PC-9 (cell line): ENCODE measurements around the gene ERCC1.

Source experiments
- EZH2 ChIP-seq: fragments of 200-600 bp; sonication (generic); IDR thresholded peaks from 2 replicates; pipeline ENCODE4 v1.8.0; 2017; ENCODE audit warnings: antibody characterized with exemption, low read depth
- TF ChIP-seq, protein P1 (sequence below): fragments of 200-600 bp; sonication (generic); conservative IDR thresholded peaks from 2 replicates; pipeline ENCODE4 v1.6.1; 2017; ENCODE audit warnings: mixed run types, antibody characterized with exemption, mild to moderate bottlenecking, moderate library complexity

GRCh38 chr19:45419895-45420294 lies 3.8 kb downstream of the ERCC1 start:
- TF ChIP-seq, protein P1, sequence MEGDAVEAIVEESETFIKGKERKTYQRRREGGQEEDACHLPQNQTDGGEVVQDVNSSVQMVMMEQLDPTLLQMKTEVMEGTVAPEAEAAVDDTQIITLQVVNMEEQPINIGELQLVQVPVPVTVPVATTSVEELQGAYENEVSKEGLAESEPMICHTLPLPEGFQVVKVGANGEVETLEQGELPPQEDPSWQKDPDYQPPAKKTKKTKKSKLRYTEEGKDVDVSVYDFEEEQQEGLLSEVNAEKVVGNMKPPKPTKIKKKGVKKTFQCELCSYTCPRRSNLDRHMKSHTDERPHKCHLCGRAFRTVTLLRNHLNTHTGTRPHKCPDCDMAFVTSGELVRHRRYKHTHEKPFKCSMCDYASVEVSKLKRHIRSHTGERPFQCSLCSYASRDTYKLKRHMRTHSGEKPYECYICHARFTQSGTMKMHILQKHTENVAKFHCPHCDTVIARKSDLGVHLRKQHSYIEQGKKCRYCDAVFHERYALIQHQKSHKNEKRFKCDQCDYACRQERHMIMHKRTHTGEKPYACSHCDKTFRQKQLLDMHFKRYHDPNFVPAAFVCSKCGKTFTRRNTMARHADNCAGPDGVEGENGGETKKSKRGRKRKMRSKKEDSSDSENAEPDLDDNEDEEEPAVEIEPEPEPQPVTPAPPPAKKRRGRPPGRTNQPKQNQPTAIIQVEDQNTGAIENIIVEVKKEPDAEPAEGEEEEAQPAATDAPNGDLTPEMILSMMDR: no peak
- TF ChIP-seq EZH2: no peak
